Left colon (tissue), 2 donors: ENCODE measurements around the gene FTCD. TPM values are rescaled to one million over a fixed set of nuclear protein-coding genes. Genes with fewer than 3 reads are reported as not detected.

ENCODE experiments used
- ATAC-seq: fragments of 200-7000 bp; cut with Tn5 transposase; one replicate; pipeline ENCODE4 v1.9.1; 2020; ENCODE audit warnings: mild to moderate bottlenecking, moderate library complexity
- DNase-seq, 2 donors: peaks; one replicate each; pipeline ENCODE4 v3.0.0-alpha.2; 2020
- intact Hi-C, 2 donors: fragments of 100-400 bp; cut with DNase I in 1 of 2; cut with micrococcal nuclease in 1 of 2; formaldehyde crosslinking; loops; one replicate each; pipeline versions ENCODE4 v1.11.2 to v1.14.0; 2022; cut with DNase I, micrococcal nuclease
- total RNA-seq, 2 donors: library from RNA; stranded (reverse); fragmentation: NEBNext Ultra II Directional; extraction: Animal tissue kit (Norgen Biotek cat#: 25700); gene quantifications; one replicate each; pipeline ENCODE4 v1.2.1, GENCODE V29; 2021
- donor health status: DM: no; HTN: no; CAD: no.
- donor health status: DM: yes; HTN: yes; CAD: no.

Gene FTCD
- total RNA-seq, 2 donors from 2014 or later = 0.22 to 0.52 TPM

DNA sequence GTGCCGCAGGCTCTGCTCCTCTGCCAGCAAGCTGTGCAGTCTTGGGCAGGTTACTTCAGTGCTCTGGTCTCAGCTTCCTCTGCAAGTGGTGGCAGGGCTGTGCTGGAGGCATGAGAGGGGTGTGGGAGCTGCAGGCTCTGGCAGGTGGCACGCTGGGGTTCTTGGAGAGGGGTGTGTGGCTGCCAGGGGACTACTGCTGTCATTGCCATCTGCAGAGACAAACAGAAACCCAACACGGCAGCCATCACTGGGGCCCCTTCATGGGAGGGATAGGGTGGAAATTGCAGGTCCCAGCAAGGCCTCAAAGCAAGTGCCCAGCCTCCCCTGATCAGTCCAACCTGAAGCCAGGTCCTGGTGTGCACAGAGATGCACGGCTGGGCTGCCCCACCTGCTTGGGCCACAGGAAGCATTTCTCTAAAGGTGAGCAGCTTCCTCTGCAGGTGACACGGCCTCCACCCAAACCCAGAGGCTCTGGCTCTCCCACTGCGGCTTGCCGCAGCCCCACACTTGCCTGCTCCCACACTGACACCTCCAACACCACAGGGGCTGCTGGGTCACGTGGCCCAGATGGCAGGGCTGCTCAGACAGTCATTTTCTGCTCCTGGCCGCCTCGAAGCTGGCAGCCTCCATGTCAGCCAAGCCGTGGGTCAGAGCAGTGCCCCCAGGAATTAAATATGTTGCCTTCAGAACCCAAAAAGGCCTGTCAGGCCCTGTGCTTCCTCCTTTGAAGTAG, 61.5 kb downstream of the FTCD start:
- intact Hi-C loops = no loop called here
- ATAC-seq (no peak), DNase-seq (peak in 1 of 2 donors; percentile 4)

DNA sequence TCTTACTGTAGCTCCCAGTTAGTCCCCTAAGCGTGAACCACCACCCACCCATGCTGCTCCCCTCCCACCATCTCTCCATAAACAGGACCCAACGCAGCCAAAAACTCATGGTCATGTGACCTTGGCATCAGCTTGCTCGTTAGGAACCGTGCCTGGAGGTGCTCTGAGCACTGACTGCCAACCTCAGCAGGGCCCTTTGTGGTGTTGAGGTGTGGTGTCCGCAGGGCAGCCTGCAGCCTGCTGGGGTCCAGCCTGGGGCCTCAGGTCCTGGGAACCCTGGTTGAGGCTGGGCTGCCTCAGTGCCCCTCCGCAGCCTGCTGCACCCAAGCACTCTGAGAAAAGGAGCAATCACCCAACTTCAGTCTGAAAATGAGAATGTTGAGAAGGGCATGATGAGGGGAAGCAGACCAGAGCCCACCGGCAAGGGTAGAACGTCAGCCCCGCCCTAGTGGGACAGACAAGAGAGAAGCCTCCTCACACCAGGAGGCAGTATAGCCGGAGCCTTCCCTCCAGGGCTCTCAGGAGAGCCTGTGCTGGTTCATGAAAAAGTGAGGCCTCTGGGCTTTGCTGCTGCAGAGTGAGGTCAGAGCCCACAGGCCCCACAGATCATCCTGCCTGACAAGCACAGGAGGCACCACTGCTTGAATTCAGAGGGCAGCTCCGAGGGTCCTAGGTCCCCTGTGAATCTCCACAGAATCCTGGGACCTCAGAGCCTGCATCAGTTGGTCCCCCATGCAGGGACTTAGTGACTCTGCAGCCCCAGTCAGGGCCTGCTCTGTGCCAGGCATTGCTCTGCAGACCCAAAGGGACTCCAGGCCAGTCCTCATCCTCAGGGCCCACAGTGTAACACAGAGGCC, 62.3 kb downstream of the FTCD start:
- DNase-seq (no peak), ATAC-seq (peak; percentile 6)
- intact Hi-C loops = no loop called here

DNA sequence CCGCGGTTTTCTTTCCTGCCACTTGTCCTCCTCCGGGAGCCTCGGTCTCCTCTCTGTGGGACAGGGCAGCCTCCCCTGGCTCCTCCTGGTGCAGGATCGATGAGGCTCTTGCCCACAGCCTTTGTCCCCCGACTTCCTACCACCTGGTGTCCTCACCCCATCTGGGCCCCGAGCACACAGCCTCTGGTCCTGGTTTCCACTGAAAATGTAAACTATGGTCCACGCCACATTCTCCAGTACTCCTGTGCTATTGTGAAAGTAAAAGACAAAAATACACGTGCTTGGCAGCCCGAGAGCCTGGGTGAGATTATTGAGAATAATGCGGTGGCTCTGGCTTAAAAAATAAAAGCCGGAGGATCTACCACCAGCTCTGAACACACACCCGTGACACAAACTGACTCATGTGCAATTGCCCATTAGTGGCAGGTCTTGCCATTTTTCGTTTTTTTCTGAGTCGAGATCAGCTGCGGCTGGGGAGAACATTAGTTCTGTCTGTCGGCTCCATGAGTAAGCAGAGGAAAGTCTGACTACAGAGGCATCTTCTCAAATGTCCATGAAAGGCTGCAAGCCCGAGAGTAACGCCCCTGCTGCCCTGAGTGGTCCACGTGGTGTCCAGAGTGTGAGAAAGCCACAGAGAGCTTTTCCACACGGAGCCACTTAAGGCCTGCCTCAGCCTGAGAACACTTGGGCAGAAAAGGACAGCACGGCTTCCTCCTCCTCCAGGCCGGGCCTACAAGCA, 63.2 kb downstream of the FTCD start:
- intact Hi-C loops = no loop called here
- DNase-seq (peak in 1 of 2 donors; percentile 84), ATAC-seq (peak; percentile 46)

DNA sequence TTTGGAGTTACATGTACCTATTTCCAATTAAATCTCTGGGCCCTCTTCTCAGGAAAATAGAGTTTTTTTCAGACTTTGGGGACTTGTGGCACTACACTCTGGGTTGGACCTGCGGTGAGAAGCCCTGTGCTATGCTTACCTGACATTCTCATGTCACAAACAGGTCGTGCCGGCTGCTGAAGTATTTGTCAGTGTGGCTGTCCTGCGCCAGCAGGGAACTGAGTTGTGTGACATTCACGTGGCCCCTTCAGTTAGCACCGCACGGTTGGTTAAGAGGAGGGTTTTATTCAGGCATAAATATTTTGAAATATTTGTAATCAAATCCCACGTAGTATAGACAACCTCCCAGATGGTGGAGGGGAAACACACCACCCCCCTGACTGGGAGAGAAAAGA, 63.8 kb downstream of the FTCD start:
- ATAC-seq (no peak), DNase-seq (no peak)
- intact Hi-C loops = no loop called here

DNA sequence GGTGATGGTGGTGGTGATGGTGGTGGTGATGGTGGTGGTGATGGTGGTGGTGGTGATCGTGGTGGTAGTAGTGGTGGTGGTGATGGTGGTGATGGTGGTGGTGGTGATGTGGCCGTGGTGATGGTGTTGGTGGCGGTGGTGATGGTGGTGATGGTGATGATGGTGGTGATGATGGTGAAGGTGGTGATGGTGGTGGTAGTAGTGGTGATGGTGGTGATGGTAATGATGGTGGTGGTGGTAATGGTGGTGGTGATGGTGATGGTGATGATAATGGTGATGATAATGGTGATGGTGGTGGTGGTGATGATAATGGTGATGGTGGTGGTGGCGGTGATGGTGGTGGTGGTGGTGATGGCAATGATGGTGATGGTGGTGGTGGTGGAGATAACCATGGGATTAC, 64.3 kb downstream of the FTCD start:
- no peak for ATAC-seq
- intact Hi-C loops = no loop called here
- no peak for DNase-seq

DNA sequence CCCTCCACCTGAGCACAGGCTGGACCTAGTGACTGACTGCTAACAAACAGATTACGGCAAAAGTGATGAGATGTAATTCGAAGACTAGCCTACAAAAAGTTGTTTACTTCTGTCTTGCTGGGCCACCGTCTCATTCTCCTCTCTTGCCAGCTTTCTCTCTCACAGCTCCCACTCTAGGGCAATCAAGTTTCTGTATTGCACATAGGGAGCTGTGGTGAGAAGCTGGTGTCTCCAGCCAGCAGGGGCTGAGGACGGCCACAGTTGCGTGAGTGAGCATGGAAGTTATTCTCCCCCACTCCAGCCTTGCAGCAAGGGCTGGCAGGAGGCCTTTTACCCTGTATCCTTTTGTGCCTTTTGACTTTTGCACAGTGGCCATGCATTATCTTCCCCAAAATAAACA, 66.1 kb downstream of the FTCD start:
- ATAC-seq = no peak
- DNase-seq = no peak
- intact Hi-C loops = no loop called here

DNA sequence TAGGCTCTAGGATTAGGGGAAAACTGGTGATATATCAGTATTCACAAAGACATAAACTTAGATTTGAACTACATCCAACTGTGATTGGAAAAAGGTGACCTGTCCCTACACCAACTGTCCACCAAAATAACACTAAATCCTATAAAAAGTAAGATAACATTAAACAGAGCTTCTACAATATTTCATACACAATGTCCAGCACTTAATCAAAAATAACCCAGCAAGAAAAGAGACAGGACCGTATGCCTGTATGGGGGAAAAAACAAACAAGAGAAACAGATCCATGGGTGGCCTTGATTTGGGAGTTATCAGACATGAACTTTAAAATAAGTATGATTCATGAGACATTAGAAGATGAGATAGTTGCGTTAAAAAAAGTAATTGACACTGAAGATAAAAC, 67.2 kb downstream of the FTCD start:
- no peak for DNase-seq
- intact Hi-C loops = no loop called here
- ATAC-seq = no peak

DNA sequence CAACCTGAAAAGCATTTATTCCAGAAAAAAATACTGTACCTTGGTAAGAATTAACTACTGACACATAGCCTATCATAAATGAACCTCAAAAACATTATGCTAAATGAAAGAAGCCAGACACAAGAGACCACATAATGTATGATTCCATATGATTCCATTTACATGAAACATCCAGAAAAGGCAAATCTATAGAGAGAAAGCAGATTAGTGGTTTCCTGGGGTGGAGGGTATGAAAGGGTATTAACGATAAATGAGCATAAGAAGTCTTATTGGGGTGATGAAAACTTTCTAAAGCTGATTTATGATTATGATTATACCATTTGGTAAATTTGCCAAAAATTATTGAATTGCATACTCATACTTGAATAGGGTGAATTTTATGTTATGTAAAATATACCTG, 67.7 kb downstream of the FTCD start:
- no peak for DNase-seq
- ATAC-seq = no peak
- intact Hi-C loops = no loop called here

Other genes starting within 250 kb of the FTCD start
- gene COL6A1, start 173.8 kb downstream of the FTCD start, total RNA-seq = 100 to 1,000 TPM in 1 of 2 donors, 10 to 100 TPM in 1; 32.2 to 111 TPM
- gene COL6A2, start 57.5 kb downstream of the FTCD start, total RNA-seq = 100 to 1,000 TPM in 1 of 2 donors, 10 to 100 TPM in 1; 65.5 to 193 TPM
- gene SPATC1L, start 28.9 kb upstream of the FTCD start, total RNA-seq = 1 to 10 TPM; 5.9 to 8.0 TPM
- 100 to 1,000 TPM in 1 of 2 donors, 10 to 100 TPM in 1; 65.6 to 140 TPM for gene LSS, start 73.2 kb upstream of the FTCD start, total RNA-seq
- 10 to 100 TPM; 90.6 to 94.3 TPM for gene MCM3AP, start 130.0 kb upstream of the FTCD start, total RNA-seq
- 10 to 100 TPM; 19.6 to 25.7 TPM for gene YBEY, start 130.8 kb upstream of the FTCD start, total RNA-seq
- 1 to 10 TPM; 4.6 to 9.8 TPM for gene C21orf58, start 168.3 kb upstream of the FTCD start, total RNA-seq
- 10 to 100 TPM; 17.6 to 28.8 TPM for gene PCNT, start 168.6 kb upstream of the FTCD start, total RNA-seq